HG02870 (cell line): ENCODE data around the gene ZBTB20.

ENCODE experiments used
- ATAC-seq: cut with Tn5 transposase; IDR thresholded peaks from one replicate; pipeline ENCODE4 v1.9.1; 2021; ENCODE audit warnings: mild to moderate bottlenecking, moderate library complexity; ENCODE audit not compliant: unreplicated experiment

The ZBTB20 gene

DNA sequence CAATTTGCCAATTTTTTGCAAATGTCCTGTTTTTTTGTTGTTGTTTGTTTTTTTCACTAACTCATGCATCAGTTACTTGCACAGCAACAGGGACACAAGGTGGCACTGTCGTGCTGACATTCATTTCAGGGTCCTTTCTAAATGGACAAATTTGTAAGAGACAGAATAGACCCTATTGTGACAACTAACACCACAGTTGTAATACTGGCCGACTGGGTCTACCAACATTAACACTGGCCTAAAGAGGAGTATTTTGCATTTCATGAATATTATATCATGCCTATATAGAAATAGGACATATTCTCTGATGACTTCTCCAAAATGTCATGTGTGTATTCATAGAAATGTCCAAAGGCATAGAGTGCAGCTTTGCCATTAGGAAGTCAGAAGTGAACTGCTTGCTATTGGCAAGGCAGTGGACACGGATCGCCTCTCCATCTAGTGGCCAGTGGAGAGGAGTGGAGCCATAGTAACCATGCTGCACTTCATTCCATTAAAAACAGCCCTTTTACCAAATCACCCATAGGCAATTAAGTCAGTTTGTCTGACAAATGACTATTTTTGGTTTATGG lies 54.8 kb downstream of the ZBTB20 start:
- peak; percentile 79 for ATAC-seq

DNA sequence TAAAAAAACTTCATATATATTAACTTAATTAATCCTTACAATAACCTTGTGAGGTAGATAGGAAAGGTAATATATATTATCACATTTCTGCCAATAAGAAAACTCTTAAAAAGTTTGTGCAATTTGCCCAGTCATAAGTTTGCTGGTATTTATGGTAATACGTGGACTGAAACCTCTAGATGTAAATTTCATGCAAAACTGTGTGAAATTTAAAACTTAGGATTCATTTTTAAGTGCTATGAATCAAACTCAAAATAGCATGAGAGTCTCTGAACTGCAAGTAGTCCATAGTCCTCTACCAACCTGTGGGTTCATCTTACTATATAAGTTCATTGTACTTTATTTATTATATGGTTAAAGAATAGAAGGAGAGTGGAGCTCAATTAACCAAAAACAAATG lies 56.4 kb downstream of the ZBTB20 start:
- no peak for ATAC-seq

DNA sequence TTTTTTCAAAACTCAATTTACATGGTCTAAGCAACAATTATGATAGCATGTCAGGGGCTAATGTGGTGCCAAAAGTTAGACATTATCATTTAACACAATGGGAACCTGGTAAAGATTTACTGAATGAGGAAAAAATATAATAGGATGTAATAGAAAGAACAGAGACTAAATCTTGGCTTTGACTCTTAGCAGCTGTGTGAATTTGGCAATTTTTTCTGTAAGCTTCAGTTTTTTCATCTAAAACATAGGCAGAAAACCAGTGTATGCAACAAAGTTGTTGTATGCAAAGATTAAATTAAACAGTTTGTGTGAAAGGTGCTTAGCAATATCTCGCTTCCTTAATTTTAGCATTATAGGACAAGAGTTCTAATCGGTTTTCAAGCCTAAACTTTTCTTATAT lies 57.6 kb downstream of the ZBTB20 start:
- ATAC-seq, result no peak

DNA sequence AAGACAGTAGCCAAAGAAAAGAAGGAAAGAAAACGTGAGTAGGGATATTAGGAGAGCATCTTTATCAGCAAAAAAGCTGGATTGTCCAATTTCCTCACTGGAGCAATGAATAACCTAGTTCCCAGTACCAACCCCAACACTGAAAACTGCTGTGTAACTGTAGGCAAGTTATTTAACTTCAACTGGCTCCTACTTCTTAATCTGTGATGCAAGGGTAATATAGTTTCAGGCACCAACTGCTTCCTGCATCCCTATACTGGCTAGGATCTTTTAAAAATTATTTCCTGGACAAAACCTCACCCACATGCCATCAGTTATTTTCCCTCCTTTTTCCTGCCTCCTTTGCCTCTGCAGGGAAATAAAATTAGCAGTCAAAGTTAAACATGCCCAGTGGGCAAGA lies 59.6 kb downstream of the ZBTB20 start:
- ATAC-seq, result no peak

DNA sequence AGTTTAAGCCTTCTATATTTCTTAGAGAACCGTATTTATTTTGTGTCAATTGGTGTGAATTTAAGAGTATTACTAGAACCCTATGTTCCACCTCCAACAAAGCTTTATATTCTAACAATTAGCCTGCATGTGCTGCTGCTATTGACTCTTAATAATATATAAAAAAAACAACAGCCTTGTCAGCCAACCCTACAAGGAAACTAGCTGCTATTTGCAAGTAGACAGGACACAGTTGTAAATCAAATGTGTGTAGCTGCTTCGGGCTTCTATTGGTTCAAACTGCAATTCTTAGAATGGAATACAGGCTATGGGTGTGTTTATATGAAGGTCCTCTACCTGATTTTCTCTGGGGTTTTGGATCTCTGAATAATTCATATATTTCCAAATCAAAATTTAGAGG lies 60.7 kb downstream of the ZBTB20 start:
- ATAC-seq, result no peak

DNA sequence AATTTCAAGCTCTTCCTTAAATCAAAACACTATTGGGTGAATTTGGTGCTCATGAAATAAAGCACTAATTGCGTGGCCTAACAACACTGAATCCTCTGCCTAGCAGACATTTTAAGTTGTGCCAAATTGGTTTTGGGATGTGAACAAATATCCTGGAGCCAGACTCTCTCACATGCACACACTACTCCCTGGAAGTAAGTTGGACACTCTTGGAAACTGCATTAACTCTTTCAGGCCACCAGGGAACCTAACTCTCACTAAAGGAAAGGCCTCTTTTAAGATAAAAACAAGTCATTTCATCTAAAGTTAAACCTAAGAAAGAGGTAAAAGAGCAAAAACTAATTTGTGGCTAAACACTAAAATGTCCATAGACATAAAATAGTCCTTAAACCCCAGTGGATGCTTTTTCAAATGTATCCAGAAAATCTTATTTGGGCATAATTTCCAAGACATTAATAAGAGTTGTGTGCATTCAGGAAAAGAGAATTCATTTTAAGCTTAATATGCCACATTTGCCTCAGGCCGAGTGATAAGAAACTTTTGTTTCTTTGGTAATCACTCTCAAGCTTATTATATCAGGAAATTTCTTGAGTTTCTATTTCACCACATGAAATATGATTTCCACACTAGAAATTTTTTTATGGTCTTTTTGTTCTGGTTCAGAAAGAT lies 61.8 kb downstream of the ZBTB20 start:
- no peak for ATAC-seq

DNA sequence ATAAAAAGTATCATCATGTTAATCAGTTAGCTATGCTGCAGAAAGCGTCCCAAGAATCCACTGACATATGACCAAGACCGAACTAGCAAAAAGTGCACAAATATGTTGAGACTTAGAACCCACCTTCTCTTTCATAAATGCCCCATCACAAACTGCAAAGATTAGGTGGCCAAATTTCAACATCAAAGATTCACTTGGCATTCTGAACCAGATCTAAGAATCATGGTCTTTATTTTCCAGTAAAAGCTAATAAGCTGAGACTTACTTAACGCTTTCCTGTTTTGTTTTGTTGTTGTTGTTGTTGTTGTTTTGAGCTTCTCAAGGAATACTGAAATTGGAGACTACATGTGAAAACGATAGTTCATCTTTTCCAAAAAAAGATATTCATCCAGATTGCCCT lies 62.4 kb downstream of the ZBTB20 start:
- no peak for ATAC-seq

DNA sequence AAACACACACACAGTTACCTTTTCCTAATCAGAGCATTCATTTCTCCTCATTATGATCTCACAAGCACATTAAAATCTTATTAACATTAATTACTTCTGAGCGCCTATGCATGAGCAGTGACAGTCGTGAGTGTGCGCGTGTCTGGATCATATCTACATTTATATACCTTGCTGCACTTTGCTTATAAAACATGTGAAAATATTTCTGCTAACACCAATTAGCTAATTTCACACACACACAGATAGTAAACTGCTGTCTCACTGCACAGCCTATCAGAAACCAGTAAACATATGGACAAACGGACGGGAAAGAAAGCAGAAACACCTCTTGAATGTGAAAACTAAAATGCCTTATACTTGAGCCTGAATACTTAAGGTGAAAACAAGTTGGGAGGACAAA lies 64.8 kb downstream of the ZBTB20 start:
- ATAC-seq, result no peak

DNA sequence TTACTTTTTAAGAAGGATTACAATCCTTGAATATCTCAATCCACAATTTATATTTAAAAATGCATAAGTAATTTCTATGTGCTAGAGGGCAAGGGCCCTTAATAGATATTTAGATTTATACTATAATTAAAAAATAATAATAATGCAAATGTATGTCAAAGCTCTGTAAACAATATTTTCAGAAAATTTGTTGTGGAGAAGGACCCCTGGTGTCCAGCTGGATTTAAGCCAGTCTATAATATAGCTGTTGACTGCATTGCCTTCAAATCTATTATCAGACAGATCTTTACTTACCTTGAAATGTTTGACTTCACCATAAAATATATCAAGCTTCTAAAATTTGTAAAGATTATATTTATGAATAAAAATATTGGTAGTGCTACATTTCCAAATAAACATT lies 65.6 kb downstream of the ZBTB20 start:
- no peak for ATAC-seq

DNA sequence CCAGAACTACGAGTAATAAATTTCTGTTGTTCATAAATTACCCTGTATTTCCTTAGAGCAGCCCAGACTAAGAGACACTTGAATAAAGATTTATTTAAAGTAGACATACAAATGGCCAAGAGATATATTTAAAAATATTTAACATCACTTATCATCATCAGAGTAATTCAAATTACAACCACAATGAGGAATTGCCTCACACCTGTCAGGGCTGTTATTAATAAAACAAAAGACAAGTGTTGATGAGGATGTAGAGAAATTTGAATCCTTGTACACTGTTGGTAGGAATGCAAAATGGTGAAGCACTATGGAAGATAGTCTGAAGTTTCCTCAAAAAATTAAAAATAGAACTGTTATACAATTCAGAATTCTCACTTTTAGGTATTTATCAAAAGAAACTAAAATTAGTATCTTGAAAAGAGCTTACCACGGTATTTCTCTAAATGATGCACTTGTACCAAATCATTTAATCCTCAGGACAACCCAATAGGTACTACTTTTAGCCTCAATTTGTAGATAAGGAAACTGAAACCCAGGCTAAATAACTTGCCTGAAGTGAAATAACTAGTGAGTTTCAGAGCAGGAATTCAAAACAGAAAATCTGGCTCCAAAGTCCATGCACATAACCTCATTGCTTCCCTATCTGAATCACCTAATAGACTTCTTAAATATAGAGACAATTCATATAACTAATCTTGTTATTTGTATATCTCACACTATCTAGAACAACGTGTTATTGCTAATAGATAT lies 69.4 kb downstream of the ZBTB20 start:
- ATAC-seq, result no peak

DNA sequence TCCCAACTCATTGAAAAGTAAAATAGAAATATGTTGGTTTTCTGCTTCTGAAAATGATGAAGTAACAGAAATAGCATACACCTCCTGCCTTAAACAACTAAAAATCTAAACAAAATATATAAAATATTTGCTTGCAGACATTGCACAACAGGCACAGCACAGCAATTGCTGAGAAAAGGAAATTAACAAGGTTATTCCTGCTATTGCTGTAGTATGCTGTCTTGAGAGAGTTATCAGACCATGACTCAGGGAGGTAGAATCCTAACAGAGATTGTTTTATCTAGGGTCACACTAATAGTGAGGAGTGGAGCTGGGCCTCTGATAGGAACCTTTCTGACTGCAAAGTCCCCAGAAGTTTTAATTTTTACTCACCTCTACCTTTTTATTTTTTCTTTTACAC lies 72.6 kb downstream of the ZBTB20 start:
- no peak for ATAC-seq

DNA sequence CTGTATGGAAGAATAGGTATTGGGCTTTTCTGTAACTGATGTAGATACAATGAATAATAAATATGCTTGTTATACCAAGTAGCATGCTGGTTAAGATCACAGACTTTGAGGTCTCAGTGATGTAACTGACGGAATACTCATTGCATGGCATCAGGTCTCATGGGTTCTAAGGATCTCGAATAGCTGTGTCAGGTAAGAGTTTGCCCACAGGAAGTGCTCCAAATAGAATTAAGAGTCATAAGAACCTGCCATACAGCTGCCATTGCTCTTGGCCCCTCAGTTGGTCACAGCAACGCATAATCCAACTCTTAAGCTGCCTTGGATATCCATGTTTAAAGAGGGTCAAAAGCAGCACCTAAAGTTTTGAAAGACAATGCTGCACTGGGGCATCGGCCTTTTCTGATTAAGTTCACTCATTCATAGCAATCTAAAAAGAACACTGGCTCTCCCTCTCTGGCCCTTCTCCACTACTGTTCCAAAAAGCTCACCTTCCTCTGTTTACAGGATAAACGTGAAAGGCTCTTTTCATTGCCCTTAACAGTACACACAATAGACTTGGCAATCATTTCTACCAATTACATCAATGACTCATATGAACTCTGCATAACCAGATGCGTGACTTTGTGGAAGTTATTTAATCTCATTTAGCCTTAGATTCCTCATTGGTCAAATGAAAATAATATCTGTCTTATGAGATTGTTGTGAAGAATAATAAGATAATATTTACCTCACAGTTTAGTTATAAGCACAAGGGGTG lies 74.6 kb downstream of the ZBTB20 start:
- ATAC-seq, result no peak

DNA sequence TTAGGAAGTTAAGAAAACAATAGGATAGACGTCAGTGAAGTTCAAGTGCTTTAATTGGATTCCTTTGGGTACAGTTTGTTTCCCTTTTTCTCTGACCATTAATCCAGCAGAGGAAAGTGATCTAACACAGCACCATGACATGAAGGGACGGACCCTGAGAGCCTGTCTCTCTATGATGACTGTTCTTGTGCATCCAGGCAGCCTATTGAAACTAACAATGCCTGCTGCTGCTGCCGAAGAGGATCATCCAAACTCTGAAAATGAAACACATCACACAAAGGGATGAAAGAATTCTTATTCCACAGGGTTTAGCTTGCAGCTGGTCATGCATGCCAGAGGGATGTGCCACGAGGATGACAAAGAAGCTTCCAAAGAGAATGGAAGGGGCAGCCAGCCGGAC lies 75.5 kb downstream of the ZBTB20 start:
- ATAC-seq, result no peak

DNA sequence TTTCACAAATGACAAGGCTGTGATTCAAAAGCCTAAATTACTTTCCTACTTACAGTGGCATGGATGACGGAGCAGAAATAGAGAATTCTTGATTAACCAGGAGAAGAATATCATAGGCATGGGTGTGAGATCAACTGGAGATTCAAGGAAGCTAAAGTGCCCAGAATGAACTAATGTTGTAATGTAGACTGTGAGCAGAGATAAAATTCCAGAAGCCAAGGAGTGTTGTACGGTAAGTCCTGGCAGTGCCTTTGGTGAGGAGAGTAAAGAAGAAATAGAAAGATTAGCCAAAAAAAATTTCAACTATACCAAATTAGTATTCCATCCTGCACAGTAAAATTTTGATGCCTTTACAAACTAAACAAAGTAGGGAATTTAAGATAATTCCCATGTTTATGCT lies 75.9 kb downstream of the ZBTB20 start:
- ATAC-seq, result no peak

DNA sequence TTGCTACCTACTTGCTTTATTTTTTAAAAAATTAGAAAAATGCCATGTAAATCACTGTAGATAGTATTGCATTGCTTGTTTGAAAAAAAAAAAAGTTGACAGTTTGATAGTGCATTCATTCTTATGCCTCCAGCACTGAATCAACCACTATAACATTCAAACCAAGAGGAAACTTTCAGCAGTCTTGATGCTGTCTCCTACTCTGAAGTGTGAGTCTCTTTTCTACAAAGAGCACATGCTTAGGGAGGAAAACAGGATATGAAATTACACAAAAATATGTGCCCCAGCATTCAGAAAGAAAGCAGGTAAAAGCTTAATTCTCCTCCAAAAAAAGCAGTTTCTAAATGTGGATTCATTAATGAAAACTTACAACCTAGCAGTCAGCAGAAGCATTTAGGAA lies 78.3 kb downstream of the ZBTB20 start:
- ATAC-seq, result no peak

DNA sequence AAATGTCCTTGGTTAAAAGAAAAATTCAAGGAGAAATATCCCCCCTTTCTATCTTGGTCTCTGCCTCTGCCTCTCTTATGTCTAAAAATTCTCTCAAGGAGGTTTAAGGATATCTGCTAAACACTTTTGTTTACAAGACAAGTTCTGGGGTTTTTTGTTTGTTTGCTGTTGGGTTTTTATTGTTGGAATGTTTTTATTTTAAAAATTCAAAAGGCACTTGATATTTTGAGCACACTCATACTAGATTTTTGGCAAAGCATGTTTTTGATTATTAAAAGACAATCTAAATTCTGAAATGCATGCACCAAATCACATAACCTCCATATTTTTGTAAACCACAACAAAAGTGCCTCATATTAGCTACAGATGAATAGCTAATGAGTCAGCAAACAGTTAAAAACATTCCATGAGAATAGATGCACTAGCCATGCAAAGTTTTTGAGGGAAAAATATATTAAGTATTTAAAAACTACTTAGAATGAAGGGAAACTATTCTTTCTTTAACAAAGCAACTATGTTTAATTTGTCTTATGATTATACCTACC lies 84.6 kb downstream of the ZBTB20 start:
- no peak for ATAC-seq

DNA sequence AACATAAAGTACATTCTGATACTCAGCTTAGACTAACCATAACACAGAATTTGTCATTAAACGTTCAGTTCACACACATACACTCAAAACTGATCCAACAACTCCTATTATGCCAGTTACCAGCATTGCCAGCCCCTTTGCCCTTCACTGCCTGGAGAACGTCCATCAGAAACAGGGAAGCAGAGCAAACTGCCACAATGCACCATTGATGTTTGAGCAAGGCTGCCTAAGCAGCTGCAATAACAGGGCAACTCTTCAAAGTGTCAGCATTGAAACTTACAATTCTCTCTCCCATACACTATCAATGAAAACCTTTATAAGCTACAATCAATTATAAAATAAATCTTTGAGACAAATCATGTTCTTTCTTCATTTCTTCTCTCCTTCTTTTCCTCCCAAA lies 85.1 kb downstream of the ZBTB20 start:
- ATAC-seq, result no peak

DNA sequence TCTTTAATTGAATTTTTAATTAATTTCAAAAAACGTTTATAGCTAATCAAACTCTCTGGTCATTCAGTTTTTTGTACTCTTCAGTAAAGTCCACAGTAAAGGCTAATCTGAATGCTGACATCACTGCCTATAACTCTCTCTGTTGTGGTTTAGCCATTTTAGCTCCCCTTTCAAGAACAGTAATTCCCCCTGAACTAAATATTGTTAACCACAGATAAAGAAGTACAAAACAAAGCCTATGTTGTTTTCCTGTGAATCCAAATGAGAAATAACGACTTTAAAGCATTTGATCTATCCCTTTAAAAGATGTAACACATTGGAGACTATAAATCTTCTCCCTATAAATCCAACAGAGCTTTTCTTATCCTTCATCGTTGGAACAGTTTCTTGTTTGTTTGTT lies 94.2 kb downstream of the ZBTB20 start:
- ATAC-seq, result no peak

DNA sequence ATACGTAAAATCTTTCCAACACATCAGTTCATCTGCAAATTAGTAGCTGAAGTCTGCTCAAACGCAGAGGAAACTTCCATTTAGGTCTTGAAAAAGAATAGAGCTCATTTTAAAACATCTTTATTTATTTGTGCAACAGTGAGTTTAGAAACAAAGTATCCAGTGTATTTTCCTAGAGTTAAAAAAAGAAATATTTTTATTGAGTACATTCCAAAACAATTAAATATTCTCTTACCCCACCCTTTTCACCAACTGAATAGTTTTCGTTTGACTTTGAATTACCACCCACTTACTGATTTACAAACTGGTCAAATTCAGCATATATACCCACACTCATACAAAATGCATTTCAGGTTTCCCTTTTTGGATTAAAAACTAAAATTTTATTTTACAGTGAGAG lies 104.7 kb downstream of the ZBTB20 start:
- ATAC-seq, result no peak

DNA sequence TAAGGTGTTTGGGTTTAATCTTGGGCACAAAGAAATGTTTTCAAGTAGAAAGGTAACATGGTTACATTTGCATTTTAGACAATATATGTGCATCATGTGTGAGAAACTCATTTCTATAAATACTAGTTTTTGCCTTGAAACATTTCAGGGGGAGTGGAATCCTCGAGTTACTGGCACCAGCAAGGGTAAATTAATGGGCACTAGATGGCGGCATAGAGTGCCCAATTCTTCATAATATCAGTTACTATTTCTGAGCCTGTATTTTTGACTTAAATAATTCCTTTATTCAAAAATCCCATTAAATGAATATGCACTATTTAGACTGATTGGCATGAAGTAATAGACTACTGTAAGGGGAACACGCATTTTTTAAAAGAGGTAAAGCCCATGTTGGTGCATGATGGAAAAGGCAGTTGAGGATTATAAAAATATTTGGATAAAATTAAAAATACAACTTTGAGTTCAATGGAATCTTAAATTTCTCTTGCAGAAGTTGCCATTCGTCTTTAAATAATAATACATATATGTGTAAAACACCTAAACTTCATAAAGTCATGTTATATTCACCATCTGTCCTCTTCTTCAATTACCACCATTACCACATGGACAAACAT lies 106.3 kb downstream of the ZBTB20 start:
- ATAC-seq, result peak; percentile 54

DNA sequence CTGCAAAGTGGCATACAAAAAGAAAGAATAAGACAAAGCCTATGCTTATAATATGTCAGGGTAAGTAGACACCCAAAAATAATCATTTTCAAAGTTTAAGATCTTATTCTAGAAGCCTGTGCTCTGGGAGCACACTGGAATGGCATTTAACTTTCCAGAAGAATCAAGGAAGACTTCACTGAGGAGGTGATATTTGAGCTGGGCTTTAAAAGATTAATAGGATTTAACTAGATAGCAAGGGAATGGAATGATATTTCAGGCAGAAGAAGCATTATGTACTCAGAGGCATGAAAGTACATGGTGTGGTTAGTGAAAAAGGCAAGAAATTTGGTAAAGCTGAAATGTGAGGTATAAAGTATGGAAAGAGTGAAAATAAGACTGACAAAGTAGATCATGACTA lies 106.8 kb downstream of the ZBTB20 start:
- ATAC-seq, result no peak
